GM19035 (cell line): ENCODE data around the gene SLC28A3.

ENCODE experiments used
- ATAC-seq: cut with Tn5 transposase; IDR thresholded peaks from one replicate; pipeline ENCODE4 v1.9.1; 2021; ENCODE audit not compliant: unreplicated experiment

SLC28A3 gene

GRCh38 chr9:84254972-84255371, 85.6 kb downstream of the SLC28A3 start:
- no peak for ATAC-seq

- ATAC-seq, result no peak
Observed at GRCh38 chr9:84251921-84252320, 88.6 kb downstream of the SLC28A3 start.

DNA sequence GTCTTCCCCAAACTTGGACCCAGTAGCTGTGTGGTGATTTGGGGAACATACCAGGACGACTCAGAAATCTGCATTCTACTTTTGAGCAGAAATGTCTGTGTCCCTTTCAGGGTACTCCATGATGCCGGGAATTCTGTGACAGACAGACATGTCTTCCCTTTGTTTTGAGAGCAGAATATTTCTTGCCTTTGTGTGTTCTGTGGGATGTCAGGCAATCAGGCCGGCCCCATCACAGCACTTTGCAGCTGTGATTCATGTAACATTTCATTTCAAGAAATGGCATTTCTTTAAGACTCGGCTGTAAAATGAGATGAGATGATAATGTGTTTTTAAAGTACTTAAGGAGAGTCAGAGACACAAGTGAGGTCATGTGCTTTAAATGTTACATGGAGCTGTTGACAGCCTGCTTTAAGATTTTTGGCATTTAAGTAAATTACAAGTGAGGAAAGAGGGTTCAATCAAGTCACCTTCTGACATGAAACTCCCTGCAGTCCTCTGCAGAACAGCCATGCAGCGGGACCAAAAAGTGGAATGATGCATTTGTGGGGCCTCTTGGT, 98.7 kb downstream of the SLC28A3 start:
- ATAC-seq, result no peak

DNA sequence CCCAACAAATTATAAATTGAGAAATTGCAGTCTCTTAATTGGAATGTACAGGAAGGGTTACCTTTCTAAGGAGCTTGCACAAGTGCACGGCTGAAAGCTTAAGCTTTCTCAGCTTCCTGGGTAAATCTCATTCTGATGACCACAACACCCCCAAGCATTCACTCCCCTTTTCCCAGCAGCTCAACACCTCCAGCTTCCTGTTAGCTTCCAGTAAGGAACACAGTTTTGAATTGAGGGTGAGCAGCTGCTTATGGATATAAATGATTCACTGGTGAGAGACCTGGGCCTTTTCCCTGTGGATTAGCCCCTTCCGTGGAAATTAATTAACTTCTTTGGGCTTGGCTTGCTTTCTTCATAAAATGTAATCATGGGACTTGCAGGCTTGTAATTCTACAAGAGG, 101.2 kb downstream of the SLC28A3 start:
- ATAC-seq, result no peak

DNA sequence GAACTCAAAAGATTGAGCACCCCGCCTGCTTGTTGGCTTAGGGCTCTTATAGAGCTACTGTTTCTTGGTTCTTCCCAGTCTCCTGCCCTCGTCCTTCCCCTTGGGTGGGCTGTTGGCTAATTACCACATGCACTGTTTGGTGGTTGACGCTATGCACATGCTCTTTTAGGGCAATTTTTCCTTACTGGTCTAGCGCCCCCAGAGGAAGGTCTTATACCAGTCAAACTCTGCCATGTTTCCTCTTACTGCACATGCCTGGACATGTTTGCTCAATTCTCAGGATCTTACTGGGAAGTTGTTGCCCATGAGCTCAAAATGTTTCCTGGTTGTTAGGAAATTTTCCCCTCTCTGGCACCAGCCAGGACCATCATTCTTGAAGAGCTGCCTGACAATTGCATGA, 101.9 kb downstream of the SLC28A3 start:
- ATAC-seq, result no peak

GRCh38 chr9:84235511-84235910, 105.0 kb downstream of the SLC28A3 start:
- no peak for ATAC-seq

DNA sequence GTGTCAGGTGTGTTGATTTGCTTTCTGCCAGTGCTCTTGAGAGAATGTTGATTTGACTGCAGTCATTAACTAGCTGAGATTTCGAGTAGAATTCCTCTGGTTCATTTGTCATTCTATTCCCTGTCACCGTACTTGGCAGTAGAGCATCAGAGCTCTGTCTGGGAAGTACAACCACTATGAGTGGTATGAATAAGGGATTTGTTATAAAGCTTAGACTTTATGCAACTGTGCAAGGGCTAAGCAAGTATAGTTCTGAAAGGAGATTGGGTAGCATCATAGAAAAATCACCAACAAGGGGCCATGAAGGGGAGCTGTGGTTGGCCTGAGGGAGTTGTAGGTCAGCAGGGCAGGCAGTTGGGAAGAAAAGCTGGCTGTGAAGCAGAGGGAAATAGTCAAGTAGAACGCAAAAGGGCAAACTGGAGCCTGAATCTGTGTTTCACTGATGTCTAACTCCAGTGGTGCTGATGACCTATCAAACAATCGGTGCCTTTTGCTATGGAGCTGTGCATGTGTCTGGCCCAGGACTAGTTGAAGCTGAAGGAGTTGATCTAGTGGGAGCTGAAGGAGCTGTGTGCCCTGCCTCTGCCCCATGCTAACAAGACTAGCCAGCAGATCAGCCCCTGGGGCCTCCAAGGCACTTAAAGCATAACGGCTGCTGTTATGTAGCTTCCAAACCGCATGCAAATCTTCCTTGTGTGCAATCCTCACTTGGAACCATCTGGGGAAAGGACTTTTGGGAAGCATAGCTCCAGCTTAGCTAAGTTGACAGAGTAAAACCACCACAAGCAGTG, 110.0 kb downstream of the SLC28A3 start:
- ATAC-seq, result no peak

- ATAC-seq, result no peak
Observed at GRCh38 chr9:84229191-84229590, 111.4 kb downstream of the SLC28A3 start.

DNA sequence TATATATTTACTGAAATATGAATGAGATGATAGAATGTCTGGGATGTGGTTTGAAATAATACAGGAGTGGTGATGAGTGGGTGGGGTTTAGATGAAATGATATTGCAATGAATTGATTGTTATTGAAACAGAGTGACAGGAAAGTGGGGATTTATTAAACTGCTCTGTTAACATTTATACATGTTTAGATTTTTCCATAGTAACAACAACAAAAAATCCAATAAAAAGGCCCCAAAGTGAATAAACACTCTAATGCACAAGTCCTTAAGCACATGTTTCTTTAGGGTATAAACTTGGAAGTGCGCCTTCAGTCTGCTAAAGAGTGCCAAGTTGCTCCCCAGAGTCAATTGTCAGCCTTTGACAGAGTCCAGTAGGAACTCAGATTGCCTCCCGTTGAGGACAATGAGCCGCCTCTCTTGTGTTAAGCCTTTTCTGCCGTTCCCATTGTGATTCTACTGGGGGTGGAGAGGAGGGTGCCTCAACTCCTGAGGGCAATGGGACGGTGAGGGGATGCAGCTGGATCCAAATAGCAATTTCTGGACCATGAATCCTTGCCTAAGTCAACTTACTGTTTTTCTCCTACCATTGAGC, 112.3 kb downstream of the SLC28A3 start:
- no peak for ATAC-seq

- no peak for ATAC-seq
Observed at GRCh38 chr9:84226126-84226525, 114.4 kb downstream of the SLC28A3 start.
